ENCODE data around the gene CHCHD6.

DNA sequence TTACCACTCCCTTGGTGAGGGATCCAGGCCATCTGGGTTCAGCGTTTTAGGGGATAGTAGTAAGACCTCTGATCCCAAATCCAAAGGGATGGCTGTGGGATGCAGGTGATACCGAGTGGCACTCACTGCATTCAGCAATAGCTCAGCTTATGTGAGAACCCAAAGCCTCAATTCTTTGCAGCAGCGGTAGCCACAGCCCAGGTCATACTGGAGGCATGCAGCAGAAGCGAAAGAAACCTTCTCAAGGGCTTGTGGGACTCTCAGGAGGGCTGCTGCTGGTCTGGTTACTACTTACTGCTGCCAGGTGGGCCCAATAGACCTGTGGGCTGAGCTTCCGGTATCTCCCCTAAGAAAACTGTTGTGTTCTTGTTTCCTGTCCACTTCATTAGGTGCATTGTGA, 38.0 kb downstream of the CHCHD6 start:
- TF ChIP-seq EZH2 (IDR thresholded peaks at IDR 0.05; ENCODE audit: low read length, unreplicated experiment): no peak
- TF ChIP-seq, protein P1, sequence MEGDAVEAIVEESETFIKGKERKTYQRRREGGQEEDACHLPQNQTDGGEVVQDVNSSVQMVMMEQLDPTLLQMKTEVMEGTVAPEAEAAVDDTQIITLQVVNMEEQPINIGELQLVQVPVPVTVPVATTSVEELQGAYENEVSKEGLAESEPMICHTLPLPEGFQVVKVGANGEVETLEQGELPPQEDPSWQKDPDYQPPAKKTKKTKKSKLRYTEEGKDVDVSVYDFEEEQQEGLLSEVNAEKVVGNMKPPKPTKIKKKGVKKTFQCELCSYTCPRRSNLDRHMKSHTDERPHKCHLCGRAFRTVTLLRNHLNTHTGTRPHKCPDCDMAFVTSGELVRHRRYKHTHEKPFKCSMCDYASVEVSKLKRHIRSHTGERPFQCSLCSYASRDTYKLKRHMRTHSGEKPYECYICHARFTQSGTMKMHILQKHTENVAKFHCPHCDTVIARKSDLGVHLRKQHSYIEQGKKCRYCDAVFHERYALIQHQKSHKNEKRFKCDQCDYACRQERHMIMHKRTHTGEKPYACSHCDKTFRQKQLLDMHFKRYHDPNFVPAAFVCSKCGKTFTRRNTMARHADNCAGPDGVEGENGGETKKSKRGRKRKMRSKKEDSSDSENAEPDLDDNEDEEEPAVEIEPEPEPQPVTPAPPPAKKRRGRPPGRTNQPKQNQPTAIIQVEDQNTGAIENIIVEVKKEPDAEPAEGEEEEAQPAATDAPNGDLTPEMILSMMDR (conservative IDR thresholded peaks at IDR 0.05; ENCODE audit: low read depth, low read length): no peak

Measured in PC-3 (cell line).